Muscle of back (tissue), 11 donors: Measurements from ENCODE around the gene SLC25A26. TPM values are rescaled to one million over a fixed set of nuclear protein-coding genes. Genes with fewer than 3 reads are reported as not detected.

Experiments used
- DNase-seq, 3 donors: peaks; one replicate each; pipeline versions ENCODE4 v3.0.0 to v3.0.0-alpha.2; 2013
- polyA plus RNA-seq, 10 donors: library from polyadenylated mRNA; unstranded; fragments of 120-200 nt; gene quantifications; one replicate each; pipeline ENCODE4 v1.2.1, GENCODE V29; 2013; ENCODE audit not compliant: insufficient read length in 10 of 10

The SLC25A26 gene
- polyA plus RNA-seq, 10 donors = 19.0 to 28.1 (median 26.1) TPM

DNA sequence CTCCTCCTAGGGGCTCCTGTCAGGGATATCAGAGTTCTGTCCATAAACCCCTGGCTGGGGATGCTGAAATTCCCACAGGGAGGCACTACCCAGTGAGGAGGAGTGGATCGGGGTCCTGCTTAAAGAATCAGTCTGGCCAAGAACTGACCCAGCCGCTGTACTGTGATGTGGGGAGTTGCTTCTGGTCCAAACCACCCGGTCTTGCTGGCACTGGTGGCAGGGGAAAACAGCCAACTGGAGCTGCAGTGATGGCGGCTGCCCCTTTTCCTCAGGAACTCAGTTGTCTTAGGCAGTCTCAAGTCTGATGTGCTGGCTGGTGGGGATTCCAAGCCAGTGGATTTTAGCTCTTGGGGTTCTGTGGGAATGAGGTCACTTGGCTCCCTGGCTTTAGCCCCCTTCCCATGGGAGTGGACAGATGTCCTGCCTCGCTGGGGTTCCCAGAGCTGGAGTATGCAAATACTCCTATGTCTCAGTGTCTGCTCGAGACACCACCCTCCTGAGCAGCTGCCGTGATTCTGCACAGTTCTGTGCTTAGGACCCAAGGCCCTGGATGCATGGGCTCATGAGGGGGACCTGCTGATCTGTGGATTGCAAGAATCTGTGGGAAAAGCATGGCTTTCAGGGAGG lies 97.1 kb downstream of the SLC25A26 start:
- DNase-seq = no peak

GRCh38 chr3:66320390-66320789 lies 99.6 kb downstream of the SLC25A26 start:
- DNase-seq = no peak

DNA sequence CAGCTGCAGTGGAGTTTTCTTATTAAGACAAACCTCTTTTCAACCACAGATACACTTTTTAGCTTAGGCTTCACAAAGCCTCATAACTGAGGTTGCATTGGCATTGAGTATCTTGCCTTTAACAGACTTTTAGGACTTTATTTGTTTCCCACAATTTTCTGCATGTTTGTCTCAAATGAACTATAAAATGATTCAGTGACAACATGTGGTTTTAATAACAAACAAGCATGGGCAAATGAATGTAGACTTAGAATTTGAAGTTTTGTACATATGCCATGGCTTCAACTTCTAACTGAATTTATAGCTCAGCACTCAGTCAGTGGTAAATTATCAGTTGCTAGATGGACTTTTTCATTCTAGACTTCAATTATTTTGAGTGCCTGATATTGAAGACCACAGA lies 101.6 kb downstream of the SLC25A26 start:
- no peak for DNase-seq

GRCh38 chr3:66326340-66326739 lies 105.5 kb downstream of the SLC25A26 start:
- DNase-seq = no peak

DNA sequence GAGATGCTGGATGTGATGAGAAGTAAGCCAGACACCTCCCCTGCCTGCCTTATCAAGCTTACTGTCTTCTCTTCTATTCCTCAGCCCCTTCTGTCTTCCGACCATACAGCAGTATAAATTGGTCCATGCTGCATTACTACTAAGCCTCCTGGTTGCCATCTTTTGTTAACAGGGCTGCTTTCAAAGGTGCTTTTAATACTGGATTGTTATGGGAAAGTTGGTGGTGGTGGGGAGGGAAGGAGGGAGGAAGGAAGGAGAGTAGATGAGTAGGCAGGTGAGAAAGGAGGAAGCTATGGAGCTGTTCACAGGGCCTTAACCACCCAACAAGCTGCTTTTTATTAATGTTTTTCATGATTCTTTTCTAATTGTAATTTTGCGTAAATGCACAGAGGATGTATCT lies 114.9 kb downstream of the SLC25A26 start:
- no peak for DNase-seq

GRCh38 chr3:66336333-66336766 lies 115.5 kb downstream of the SLC25A26 start:
- peak; percentile 47 to 66 (median 60) for DNase-seq

DNA sequence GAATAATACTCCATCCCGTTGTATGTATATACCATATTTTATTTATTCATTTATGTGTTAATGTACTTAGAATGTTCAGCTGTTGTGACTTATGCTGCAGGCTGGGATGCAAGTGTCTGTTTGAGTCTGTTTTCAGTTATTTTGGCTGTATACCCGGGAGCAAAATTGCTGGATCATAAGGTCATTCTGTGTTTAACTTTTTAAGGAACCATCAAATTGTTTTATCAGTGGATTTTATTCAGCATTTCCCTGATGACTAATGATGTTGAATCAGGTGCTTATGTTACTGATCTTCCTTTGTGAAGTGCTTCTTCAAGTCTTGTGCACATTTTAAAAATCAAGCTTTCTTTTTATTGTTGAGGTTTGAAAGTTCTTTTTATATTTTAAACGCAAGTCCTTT lies 118.1 kb downstream of the SLC25A26 start:
- DNase-seq = peak in 1 of 3 donors; percentile 35

GRCh38 chr3:66342717-66343356 lies 122.0 kb downstream of the SLC25A26 start:
- peak; percentile 57 to 83 (median 59) for DNase-seq

DNA sequence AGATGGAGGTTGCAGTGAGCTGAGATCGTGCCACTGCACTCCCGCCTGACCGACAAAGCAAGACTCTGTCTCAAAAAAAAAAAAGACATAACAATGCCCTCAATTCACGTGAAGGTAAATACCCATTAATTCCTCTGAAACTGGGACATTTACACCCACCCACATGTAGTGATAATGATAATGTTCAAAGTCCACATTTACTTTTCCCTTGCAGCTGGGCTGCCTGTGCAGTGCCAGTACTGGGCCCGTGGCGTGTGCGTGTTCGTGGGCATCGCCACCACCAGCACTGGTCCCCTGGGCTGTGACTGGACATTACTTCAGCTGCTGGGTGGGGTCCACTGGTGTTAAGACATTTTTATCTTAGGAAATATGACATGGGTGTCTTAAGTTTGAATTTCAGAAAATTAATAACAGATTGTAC lies 123.6 kb downstream of the SLC25A26 start:
- no peak for DNase-seq

DNA sequence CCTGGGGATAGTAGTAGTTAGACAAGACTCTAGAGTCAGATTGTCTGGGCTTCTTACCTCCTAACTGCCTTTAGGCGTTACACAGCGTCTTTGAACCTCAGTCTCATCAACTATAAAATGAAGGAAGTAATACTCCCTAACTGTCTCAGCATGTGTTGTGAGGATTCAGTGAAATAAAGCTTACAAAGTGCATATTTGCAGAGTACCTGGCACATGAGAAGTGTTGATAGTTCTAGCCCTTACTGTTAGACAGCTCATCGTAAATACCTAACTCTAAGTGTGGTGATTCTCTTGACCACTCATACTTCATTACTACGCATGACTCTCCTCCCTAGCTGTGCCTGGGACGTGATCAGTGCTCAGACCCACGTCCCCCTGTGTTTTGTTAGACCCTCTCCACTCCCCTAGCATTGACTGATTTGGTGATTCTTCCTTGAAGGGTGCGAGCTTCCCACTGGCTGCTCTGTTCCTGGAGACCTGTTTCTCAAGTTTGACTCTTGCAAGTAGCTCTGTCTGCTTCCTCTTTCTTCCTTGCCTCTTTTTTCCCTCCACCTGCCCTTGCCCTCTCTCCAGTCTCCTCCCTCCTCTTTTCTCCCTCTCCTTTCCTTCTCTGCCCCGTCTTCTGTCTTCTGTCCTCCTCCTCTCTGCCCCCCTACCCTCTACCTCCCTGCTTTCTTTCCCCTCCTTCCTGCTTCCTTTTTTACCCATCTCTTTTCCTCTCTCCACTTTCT lies 124.2 kb downstream of the SLC25A26 start:
- no peak for DNase-seq

GRCh38 chr3:66348704-66349103 lies 127.9 kb downstream of the SLC25A26 start:
- peak; percentile 64 to 86 (median 74) for DNase-seq

- no peak for DNase-seq
These were observed 129.8 kb downstream of the SLC25A26 start for GRCh38 chr3:66350601-66351000.

DNA sequence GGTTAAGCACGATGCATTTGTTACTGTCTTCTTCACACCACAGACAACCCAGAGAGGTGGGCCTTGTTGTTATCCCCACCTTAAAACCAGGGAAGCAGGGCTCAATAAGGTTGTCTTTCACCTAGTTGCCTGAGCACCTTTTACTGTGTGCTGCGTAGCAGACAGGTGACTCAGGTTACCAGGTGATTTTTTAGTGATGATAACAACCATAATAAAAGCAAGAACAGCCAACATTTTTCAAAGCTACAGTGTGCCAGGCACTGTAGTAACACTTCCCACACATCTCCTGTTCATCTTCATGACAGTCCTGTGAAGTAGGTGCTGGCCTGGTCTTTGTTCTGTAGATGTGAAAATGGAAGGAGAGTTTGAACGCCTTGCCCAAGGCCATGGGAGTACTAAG lies 132.2 kb downstream of the SLC25A26 start:
- DNase-seq = no peak

DNA sequence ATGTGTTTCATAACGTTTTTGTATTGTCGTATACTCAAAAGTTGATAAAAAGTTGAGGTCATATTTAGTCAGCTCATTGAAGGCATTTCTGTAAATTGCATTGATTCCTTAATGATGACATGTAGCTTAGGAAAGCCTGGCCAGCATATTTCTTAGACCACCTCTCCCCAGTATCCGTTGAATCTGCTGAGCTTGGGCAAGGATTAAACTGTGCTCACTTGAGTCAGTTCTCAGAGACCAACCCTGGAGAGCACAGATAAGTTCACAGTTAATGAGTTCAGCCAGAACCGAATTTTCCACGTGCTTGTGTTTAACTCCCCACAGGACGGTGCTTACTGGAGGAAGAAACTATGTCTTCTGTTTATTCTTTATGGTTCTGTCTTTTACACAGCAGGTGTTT lies 132.7 kb downstream of the SLC25A26 start:
- peak in 2 of 3 donors; percentile 46 to 76 for DNase-seq

- DNase-seq = no peak
These were observed 133.2 kb downstream of the SLC25A26 start for GRCh38 chr3:66354001-66354400.

DNA sequence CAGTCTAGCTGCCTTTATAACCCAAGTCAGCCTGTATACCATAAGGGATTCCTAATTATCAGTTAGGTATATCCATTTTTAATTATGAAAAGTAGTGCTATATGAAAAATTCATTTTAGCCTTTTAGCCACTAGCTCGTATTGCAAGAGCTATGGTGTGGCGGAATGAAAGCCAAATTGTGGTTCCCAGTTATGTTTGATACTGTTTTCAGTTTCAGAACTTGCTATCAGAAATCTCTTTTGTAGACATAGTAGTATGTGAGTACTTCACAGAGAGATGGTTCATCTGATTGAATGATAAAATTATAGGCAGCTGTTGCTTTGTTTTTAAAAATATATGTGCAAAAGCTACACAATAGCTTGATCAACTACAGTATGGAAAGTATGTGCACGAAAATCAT lies 134.6 kb downstream of the SLC25A26 start:
- DNase-seq = no peak

GRCh38 chr3:66355997-66356396 lies 135.2 kb downstream of the SLC25A26 start:
- no peak for DNase-seq

DNA sequence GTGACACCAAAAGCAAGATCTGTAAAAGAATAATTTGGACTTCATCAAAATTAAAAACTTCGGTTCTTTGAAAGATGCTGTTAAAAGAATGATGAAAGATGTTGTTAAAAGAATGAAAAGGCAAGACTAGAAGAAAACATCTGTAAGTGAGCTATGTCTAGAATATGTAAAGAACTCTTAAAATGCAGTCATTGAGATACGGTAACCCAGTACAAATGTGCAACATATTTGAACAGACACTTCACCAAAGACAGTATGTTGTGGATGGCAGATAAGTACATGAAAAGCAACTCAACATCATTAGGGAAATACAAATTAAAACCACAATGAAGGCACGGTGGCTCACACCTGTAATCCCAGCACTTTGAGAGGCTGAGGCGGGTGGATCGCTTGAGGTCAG lies 140.6 kb downstream of the SLC25A26 start:
- DNase-seq = no peak

DNA sequence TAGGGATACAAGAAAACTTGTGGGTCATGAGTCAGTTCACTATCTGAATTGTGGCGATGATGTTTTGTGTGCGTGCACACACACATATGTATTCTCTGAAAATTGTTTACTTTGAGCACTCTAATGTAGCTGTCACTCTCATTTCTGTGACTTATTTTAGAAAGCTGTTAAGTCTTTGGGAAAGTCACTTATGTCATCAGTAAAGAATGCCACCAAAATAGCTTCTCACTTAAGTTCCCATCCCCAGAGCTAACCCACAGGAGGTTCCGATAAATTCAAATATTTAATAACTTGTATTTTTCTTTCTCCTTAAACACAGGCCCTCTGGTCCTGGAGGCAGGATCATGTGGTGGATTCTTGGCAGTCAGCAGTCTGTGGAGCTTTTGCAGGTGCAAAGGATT lies 141.7 kb downstream of the SLC25A26 start:
- DNase-seq = peak; percentile 66 to 85 (median 84)

GRCh38 chr3:66363148-66363547 lies 142.3 kb downstream of the SLC25A26 start:
- peak in 2 of 3 donors; percentile 34 to 71 for DNase-seq

- no peak for DNase-seq
These were observed 144.3 kb downstream of the SLC25A26 start for GRCh38 chr3:66365080-66365479.

DNA sequence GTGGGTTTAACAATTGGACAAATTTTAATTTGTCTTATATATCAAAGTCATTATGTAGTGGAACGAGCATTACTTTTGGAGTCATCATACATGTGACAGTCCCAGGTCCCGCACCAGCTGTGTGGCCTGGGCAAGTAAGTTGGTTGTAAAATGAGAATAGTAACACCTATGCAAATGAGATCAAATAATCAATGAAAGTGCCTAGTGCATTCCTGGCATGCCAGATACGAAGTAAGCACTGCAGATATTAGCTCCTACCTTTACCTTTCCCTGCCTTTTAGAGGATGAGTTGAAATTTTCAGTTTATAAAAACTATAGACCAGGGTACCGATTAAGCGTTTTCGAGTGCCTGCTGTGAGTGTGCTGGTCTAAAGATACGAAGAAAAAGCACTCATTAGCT lies 145.9 kb downstream of the SLC25A26 start:
- no peak for DNase-seq

GRCh38 chr3:66367979-66368378 lies 147.2 kb downstream of the SLC25A26 start:
- no peak for DNase-seq
